ENCODE results near the gene IGFBP5. TPM values are rescaled to one million over a fixed set of nuclear protein-coding genes. Genes with fewer than 3 reads are reported as not detected.
A peak's percentile ranks its signal among the peaks of the same experiment; 100 is the strongest.

Gene IGFBP5
- total and polyA plus RNA-seq, 7 donors = 44.9 to 451 (median 216) TPM

DNA sequence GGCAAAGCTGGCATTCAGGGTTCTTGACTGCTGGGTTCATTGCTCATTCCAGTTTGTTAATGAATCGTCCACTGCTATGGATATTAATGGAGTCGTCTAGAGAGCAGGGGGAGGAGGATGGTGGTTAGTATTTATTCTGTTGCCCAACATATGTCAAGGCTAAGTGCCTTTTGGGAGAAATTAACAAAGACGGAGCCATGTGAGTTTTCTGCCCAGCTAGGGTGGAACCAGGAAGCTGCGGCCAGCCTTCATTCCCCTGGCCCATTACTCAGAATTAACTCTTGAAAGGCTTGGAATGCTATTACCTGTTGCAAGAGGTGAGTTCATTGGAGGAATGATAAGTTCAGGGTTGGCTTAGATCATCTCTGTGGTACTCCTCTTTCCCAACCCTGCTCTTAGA lies 42.8 kb downstream of the IGFBP5 start:
- TF ChIP-seq CTCF (IDR thresholded peaks at IDR 0.05) = no peak
- ATAC-seq = no peak
- Histone ChIP-seq H3K36me3 (ENCODE audit: insufficient read depth in 1 of 2, low read depth in 1 of 2) (no peaks in the 10 kb centered on the region), H3K4me1 (no peaks in the 10 kb centered on the region), H3K9me3 (no peaks in the 10 kb centered on the region), H3K4me3 (no peak overlapping the region), H3K27me3 (ENCODE audit: insufficient read depth in 3 of 3, low read length in 2 of 3) (no peaks in the 10 kb centered on the region), H3K27ac (no peak overlapping the region)
- no peak for DNase-seq
- 48 to 59% (median 55%) methylated on average over 4 of the region's 4 CpGs for WGBS, 3 donors
- intact Hi-C loops (cut with DNase I) = no loop called here

GRCh38 chr2:216651351-216651881 lies 43.9 kb downstream of the IGFBP5 start:
- WGBS, 3 donors = 75 to 89% (median 80%) methylated on average over 6 of the region's 6 CpGs
- intact Hi-C loops (cut with DNase I) = no loop called here
- Histone ChIP-seq H3K27ac (no peak overlapping the region), H3K4me1 (no peaks in the 10 kb centered on the region), H3K27me3 (ENCODE audit: insufficient read depth in 3 of 3, low read length in 2 of 3) (no peaks in the 10 kb centered on the region), H3K4me3 (no peak overlapping the region), H3K36me3 (ENCODE audit: insufficient read depth in 1 of 2, low read depth in 1 of 2) (no peaks in the 10 kb centered on the region), H3K9me3 (no peaks in the 10 kb centered on the region)
- no peak for DNase-seq
- ATAC-seq = no peak
- no peak for TF ChIP-seq CTCF (IDR thresholded peaks at IDR 0.05)

- no peak for ATAC-seq
- no peaks in the 10 kb centered on the region for H3K36me3 ChIP-seq (ENCODE audit: insufficient read depth in 1 of 2, low read depth in 1 of 2)
- no peaks in the 10 kb centered on the region for H3K9me3 ChIP-seq
- intact Hi-C loops (cut with DNase I) = no loop called here
- TF ChIP-seq CTCF (IDR thresholded peaks at IDR 0.05) = no peak
- no peaks in the 10 kb centered on the region for H3K4me1 ChIP-seq
- H3K27ac ChIP-seq = no peak overlapping the region
- no peak overlapping the region for H3K4me3 ChIP-seq
- 65 to 75% (median 67%) methylated on average over 3 of the region's 3 CpGs for WGBS, 3 donors
- no peaks in the 10 kb centered on the region for H3K27me3 ChIP-seq (ENCODE audit: insufficient read depth in 3 of 3, low read length in 2 of 3)
- DNase-seq = no peak
Measured at GRCh38 chr2:216650626-216651257, 44.6 kb downstream of the IGFBP5 start.

DNA sequence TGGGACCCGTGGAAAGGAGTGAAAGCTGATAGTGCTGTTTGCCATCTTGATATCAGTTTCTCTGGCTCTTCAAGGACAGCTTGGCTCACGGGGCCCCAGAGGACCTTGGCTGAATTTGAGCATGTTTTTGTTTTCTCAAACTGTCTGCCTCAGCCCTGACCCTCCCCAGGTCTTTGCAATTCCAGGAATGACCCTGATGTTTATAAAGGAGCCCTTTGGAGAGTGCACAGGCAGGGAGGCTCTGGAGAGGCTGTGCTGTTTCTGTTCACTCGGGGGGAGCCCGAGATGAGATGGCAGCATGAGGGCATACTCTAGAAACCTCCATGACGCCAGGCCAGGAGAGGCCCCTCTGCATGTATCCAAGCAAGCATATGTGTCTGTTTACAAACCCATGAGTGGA lies 45.8 kb downstream of the IGFBP5 start:
- Histone ChIP-seq H3K4me3 (no peak overlapping the region), H3K4me1 (no peaks in the 10 kb centered on the region), H3K9me3 (no peaks in the 10 kb centered on the region), H3K27ac (no peak overlapping the region), H3K36me3 (ENCODE audit: insufficient read depth in 1 of 2, low read depth in 1 of 2) (no peaks in the 10 kb centered on the region), H3K27me3 (ENCODE audit: insufficient read depth in 3 of 3, low read length in 2 of 3) (no peaks in the 10 kb centered on the region)
- DNase-seq (no peak), ATAC-seq (no peak)
- intact Hi-C loops (cut with DNase I) = no loop called here
- TF ChIP-seq CTCF (IDR thresholded peaks at IDR 0.05) = no peak
- WGBS, 3 donors = 49 to 59% (median 54%) methylated on average over 5 of the region's 5 CpGs

DNA sequence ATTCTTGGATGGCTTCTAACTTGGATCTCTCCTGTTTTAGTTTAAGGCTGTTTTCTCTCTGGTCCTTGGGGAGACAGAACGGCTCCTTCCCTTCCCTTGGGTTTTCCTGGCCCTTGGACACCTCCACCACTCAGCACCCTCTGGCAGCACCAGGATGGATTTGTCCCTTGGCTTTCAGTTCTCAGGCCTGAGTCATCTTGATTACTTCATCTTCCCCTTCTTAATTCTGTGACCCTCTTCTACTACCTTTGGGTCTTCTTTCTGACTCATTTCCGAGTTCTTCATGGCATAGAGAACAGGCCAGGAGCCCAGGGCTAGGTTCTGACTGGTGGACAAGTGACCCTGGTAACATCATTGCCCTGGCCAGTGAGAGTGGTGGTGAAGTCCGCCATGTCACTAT lies 47.2 kb downstream of the IGFBP5 start:
- ATAC-seq = peak in 2 of 4 donors; percentile 19 to 32
- WGBS, 3 donors = 78 to 88% (median 84%) methylated on average over 3 of the region's 3 CpGs

More for the DNA sequence above, 47.2 kb downstream of the IGFBP5 start:
- Histone ChIP-seq H3K9me3 (no peaks in the 10 kb centered on the region), H3K4me3 (no peak overlapping the region), H3K27ac (no peak overlapping the region), H3K36me3 (ENCODE audit: insufficient read depth in 1 of 2, low read depth in 1 of 2) (no peaks in the 10 kb centered on the region), H3K4me1 (no peaks in the 10 kb centered on the region), H3K27me3 (ENCODE audit: insufficient read depth in 3 of 3, low read length in 2 of 3) (peaks cover 0 to 2% (median 0%) of the 10 kb centered on the region in 3 donors)
- no peak for DNase-seq
- intact Hi-C loops (cut with DNase I) = no loop called here
- no peak for TF ChIP-seq CTCF (IDR thresholded peaks at IDR 0.05)

All from psoas muscle (tissue), 8 donors.